CD14-positive monocyte (primary cell): ENCODE data around the gene LRP1. TPM values are rescaled to one million over a fixed set of nuclear protein-coding genes. Genes with fewer than 3 reads are reported as not detected.

Experiments
- DNase-seq, 3 donors: peaks; one replicate each; pipeline ENCODE4 v3.0.0-alpha.2; 2011 to 2022
- H2AFZ ChIP-seq: 2 replicates; pipeline ENCODE4 v1.6.0; 2012; ENCODE audit warnings: mild to moderate bottlenecking, low read depth, low read length, inconsistent platforms; ENCODE audit not compliant: insufficient read depth, poor library complexity, severe bottlenecking
- H3K27ac ChIP-seq, 2 donors: 1 replicate in 1 of 2; 2 replicates in 1 of 2; pipeline ENCODE4 v1.5.1; 2012 to 2013; ENCODE audit warnings: low read length in 2 of 2, control low read depth in 1 of 2, inconsistent platforms in 1 of 2, low read depth in 1 of 2, mild to moderate bottlenecking in 1 of 2
- H3K27me3 ChIP-seq, 2 donors: one replicate each; pipeline versions ENCODE4 v1.6.0 to v1.6.1; 2011 to 2013; ENCODE audit warnings: low read length in 2 of 2; ENCODE audit not compliant: control insufficient read depth in 2 of 2, insufficient read depth in 2 of 2
- H3K36me3 ChIP-seq, 2 donors: replicated peaks in 1 of 2; 1 replicate in 1 of 2; 2 replicates in 1 of 2; pipeline versions ENCODE4 v1.5.1 to v1.6.1; 2012 to 2013; ENCODE audit warnings: low read length in 2 of 2, control low read depth in 1 of 2, inconsistent platforms in 1 of 2, mild to moderate bottlenecking in 1 of 2; ENCODE audit not compliant: insufficient read depth in 2 of 2, control insufficient read depth in 1 of 2
- H3K4me1 ChIP-seq, 2 donors: 1 replicate in 1 of 2; 2 replicates in 1 of 2; pipeline versions ENCODE4 v1.5.1 to v1.6.1; 2012 to 2013; ENCODE audit warnings: low read length in 2 of 2, control low read depth in 1 of 2, inconsistent platforms in 1 of 2, mild to moderate bottlenecking in 1 of 2, moderate library complexity in 1 of 2; ENCODE audit not compliant: insufficient read depth in 2 of 2, control insufficient read depth in 1 of 2
- H3K4me2 ChIP-seq: replicated peaks from 2 replicates; pipeline ENCODE3; 2012; ENCODE audit warnings: low read length, moderate library complexity, mild to moderate bottlenecking; ENCODE audit not compliant: poor library complexity, severe bottlenecking; ENCODE audit errors: extremely low read depth
- H3K4me3 ChIP-seq, 3 experiments: fragments of 200-600 bp in 1 of 3; sonication (generic) in 1 of 3; replicated peaks in 1 of 3; 1 replicate in 2 of 3; 2 replicates in 1 of 3; pipeline ENCODE4 v1.5.1; 2011 to 2013; ENCODE audit warnings: low read length in 3 of 3, mild to moderate bottlenecking in 3 of 3, control low read depth in 2 of 3, low read depth in 2 of 3, inconsistent platforms in 1 of 3, moderate library complexity in 1 of 3
- H3K79me2 ChIP-seq: 2 replicates; pipeline ENCODE4 v1.6.0; 2012; ENCODE audit warnings: mild to moderate bottlenecking, control low read depth, inconsistent platforms, low read length, moderate library complexity; ENCODE audit not compliant: insufficient read depth
- H3K9ac ChIP-seq: 2 replicates; pipeline ENCODE4 v1.6.0; 2017; ENCODE audit warnings: low read length, mild to moderate bottlenecking; ENCODE audit not compliant: insufficient read depth, poor library complexity, severe bottlenecking
- H3K9me3 ChIP-seq, 2 donors: replicated peaks in 1 of 2; 1 replicate in 1 of 2; 2 replicates in 1 of 2; pipeline versions ENCODE4 v1.5.1 to v1.6.1; 2012 to 2013; ENCODE audit warnings: low read length in 2 of 2, control low read depth in 1 of 2; ENCODE audit not compliant: control insufficient read depth in 1 of 2, insufficient read depth in 1 of 2
- H4K20me1 ChIP-seq: 2 replicates; pipeline ENCODE4 v1.6.0; 2012; ENCODE audit warnings: mild to moderate bottlenecking, low read length, control low read depth, moderate library complexity; ENCODE audit not compliant: insufficient read depth
- H3K27ac Mint-ChIP-seq, 7 donors: one replicate each; pipeline ENCODE4 v1.8.0; 2020; ENCODE audit warnings: mild to moderate bottlenecking in 7 of 7, mixed read lengths in 7 of 7, moderate library complexity in 6 of 7, inconsistent platforms in 2 of 7
- H3K27me3 Mint-ChIP-seq, 3 donors: one replicate each; pipeline ENCODE4 v1.8.0; 2021 to 2022; ENCODE audit warnings: low read depth in 3 of 3, mild to moderate bottlenecking in 3 of 3, mixed read lengths in 3 of 3, moderate library complexity in 3 of 3, inconsistent platforms in 1 of 3
- H3K36me3 Mint-ChIP-seq, 2 donors: one replicate each; pipeline ENCODE4 v1.8.0; 2020; ENCODE audit warnings: mixed read lengths in 2 of 2, inconsistent platforms in 1 of 2, mild to moderate bottlenecking in 1 of 2
- H3K4me1 Mint-ChIP-seq: one replicate; pipeline ENCODE4 v1.8.0; 2020; ENCODE audit warnings: mild to moderate bottlenecking, mixed read lengths
- H3K4me3 Mint-ChIP-seq, 2 donors: one replicate each; pipeline ENCODE4 v1.8.0; 2020; ENCODE audit warnings: mild to moderate bottlenecking in 2 of 2, mixed read lengths in 2 of 2, moderate library complexity in 1 of 2
- H3K9me3 Mint-ChIP-seq, 7 donors: one replicate each; pipeline ENCODE4 v1.8.0; 2020 to 2022; ENCODE audit warnings: mixed read lengths in 7 of 7, mild to moderate bottlenecking in 6 of 7, moderate library complexity in 6 of 7, inconsistent platforms in 2 of 7
- CTCF ChIP-seq: fragments of 200-600 bp; IDR thresholded peaks from one replicate; pipeline ENCODE4 v1.8.0; 2022; ENCODE audit warnings: antibody characterized with exemption, mild to moderate bottlenecking
- WGBS: methylation state at CpG from one replicate; pipeline ENCODE4 v1.1.5; 2013; ENCODE audit warnings: missing lambda C conversion rate; ENCODE audit not compliant: insufficient coverage; 5-methylcytosine and 5-hydroxymethylcytosine counted together
- intact Hi-C, 2 donors: fragments of 100-400 bp; cut with micrococcal nuclease; formaldehyde crosslinking; loops; one replicate each; pipeline versions ENCODE4 v1.15.0 to v1.15.1; 2023
- polyA plus RNA-seq, 3 donors: library from polyadenylated mRNA; depleted of rRNA in 1 of 3; unstranded in 2 of 3; stranded (reverse) in 1 of 3; fragments of 300-500 nt in 2 of 3; fragments of >200 nt in 1 of 3; fragmentation: Illumina TruSeq in 2 of 3; gene quantifications; 1 replicate in 2 of 3; 2 replicates in 1 of 3; pipeline ENCODE4 v1.2.3, GENCODE V29; 2012 to 2021

The LRP1 gene
- polyA plus RNA-seq, 3 donors = 5.5 to 246 (median 10.5) TPM

- Mint-ChIP-seq H3K27me3 (peaks cover 5 to 27% (median 26%) of the 10 kb centered on the region in 3 donors), H3K36me3 (peaks cover 7 to 8% of the 10 kb centered on the region in 2 donors), H3K4me1 (peaks cover 26% of the 10 kb centered on the region), H3K9me3 (peaks cover 0 to 8% (median 3%) of the 10 kb centered on the region in 7 donors), H3K4me3 (peak overlapping the region in 1 of 2 donors; percentile 21), H3K27ac (no peak overlapping the region)
- no peak overlapping the region for H3K4me2 ChIP-seq
- H3K79me2 ChIP-seq = peaks cover 26% of the 10 kb centered on the region
- H3K9me3 ChIP-seq = peaks cover 0 to 3% of the 10 kb centered on the region in 2 donors
- no peak overlapping the region for H3K4me3 ChIP-seq
- peaks cover 21 to 28% of the 10 kb centered on the region in 2 donors for H3K4me1 ChIP-seq
- DNase-seq = no peak
- H3K27me3 ChIP-seq = peaks cover 0 to 16% of the 10 kb centered on the region in 2 donors
- no peak overlapping the region for H2AFZ ChIP-seq
- H3K9ac ChIP-seq = no peak overlapping the region
- WGBS = 100% methylated on average over 2 of the region's 11 CpGs
- TF ChIP-seq CTCF = no peak
- intact Hi-C loops = loop anchor here in 1 of 2 donors (5.0 kb wide), 1 partner anchor 36 kb away; no protein-coding TSS in a partner anchor
- H3K27ac ChIP-seq = no peak overlapping the region
- H4K20me1 ChIP-seq = peaks cover 12% of the 10 kb centered on the region
- H3K36me3 ChIP-seq = peaks cover 0 to 2% of the 10 kb centered on the region in 2 donors
Observed at GRCh38 chr12:57126061-57126460, 2.2 kb upstream of the LRP1 start.

- Histone ChIP-seq H3K4me1 (peaks cover 26 to 33% of the 10 kb centered on the region in 2 donors), H4K20me1 (peaks cover 17% of the 10 kb centered on the region), H3K9ac (no peak overlapping the region), H3K9me3 (peaks cover 0 to 3% of the 10 kb centered on the region in 2 donors), H3K36me3 (peaks cover 0 to 6% of the 10 kb centered on the region in 2 donors), H2AFZ (no peak overlapping the region), H3K4me3 (peak overlapping the region in 1 of 3 experiments; percentile 92), H3K27ac (no peak overlapping the region), H3K4me2 (peak overlapping the region; percentile 100), H3K27me3 (peaks cover 0 to 16% of the 10 kb centered on the region in 2 donors), H3K79me2 (peaks cover 31% of the 10 kb centered on the region)
- no peak for DNase-seq
- intact Hi-C loops = loop anchor here in 1 of 2 donors (5.0 kb wide), 1 partner anchor 36 kb away; no protein-coding TSS in a partner anchor
- H3K36me3 Mint-ChIP-seq = peaks cover 12 to 13% of the 10 kb centered on the region in 2 donors
- H3K9me3 Mint-ChIP-seq = peaks cover 0 to 8% (median 3%) of the 10 kb centered on the region in 7 donors
- 62% methylated on average over 7 of the region's 7 CpGs for WGBS
- no peak for TF ChIP-seq CTCF
- peak overlapping the region in 1 of 7 donors; percentile 63 for H3K27ac Mint-ChIP-seq
- peaks cover 31% of the 10 kb centered on the region for H3K4me1 Mint-ChIP-seq
- peaks cover 5 to 29% (median 26%) of the 10 kb centered on the region in 3 donors for H3K27me3 Mint-ChIP-seq
- peak overlapping the region; percentile 93 to 95 for H3K4me3 Mint-ChIP-seq
Observed at GRCh38 chr12:57126561-57126960, 1.7 kb upstream of the LRP1 start.
